PC-3 (cell line): ENCODE measurements around the gene CYP17A1.

Experiments used
- EZH2 ChIP-seq: fragments of 300-600 bp; sonication (generic); IDR thresholded peaks from one replicate; pipeline ENCODE4 v1.6.1; 2017; ENCODE audit warnings: antibody characterized with exemption, mild to moderate bottlenecking, low read length; ENCODE audit not compliant: unreplicated experiment
- TF ChIP-seq, protein P1 (sequence below): fragments of 300-600 bp; sonication (generic); conservative IDR thresholded peaks from 2 replicates; pipeline ENCODE4 v1.5.1; 2017; ENCODE audit warnings: antibody characterized with exemption, low read depth, mild to moderate bottlenecking, low read length

DNA sequence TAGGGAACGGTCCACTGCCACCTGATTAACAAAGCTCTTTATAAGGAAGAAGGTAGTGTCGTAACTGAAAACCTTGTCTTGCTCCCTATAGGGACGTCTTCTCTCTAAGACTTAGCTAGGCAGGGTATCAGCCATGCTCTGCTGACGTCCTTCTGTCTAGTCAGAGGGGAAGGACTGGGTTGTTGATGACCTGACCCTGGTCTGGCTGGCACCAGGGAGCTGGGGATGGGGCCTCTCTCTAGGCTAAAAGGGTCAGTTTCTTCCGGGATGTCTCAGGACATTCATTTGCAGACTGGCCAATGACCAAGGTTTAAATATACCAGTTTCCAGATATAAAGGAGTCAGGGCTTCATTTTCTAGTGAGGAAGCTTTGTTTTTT is 9.6 kb downstream of the CYP17A1 start:
- TF ChIP-seq, protein P1, sequence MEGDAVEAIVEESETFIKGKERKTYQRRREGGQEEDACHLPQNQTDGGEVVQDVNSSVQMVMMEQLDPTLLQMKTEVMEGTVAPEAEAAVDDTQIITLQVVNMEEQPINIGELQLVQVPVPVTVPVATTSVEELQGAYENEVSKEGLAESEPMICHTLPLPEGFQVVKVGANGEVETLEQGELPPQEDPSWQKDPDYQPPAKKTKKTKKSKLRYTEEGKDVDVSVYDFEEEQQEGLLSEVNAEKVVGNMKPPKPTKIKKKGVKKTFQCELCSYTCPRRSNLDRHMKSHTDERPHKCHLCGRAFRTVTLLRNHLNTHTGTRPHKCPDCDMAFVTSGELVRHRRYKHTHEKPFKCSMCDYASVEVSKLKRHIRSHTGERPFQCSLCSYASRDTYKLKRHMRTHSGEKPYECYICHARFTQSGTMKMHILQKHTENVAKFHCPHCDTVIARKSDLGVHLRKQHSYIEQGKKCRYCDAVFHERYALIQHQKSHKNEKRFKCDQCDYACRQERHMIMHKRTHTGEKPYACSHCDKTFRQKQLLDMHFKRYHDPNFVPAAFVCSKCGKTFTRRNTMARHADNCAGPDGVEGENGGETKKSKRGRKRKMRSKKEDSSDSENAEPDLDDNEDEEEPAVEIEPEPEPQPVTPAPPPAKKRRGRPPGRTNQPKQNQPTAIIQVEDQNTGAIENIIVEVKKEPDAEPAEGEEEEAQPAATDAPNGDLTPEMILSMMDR: no peak
- no peak for TF ChIP-seq EZH2
